IMR-90 (cell line): ENCODE results near the gene CCDC141. TPM values are rescaled to one million over a fixed set of nuclear protein-coding genes. Genes with fewer than 3 reads are reported as not detected.

Experiments used
- ATAC-seq: fragments of 200-7000 bp; cut with Tn5 transposase; 2 replicates; pipeline ENCODE4 v1.9.1; 2020; ENCODE audit warnings: low read depth, mild to moderate bottlenecking, moderate library complexity
- BruUV-seq: library from RNA; stranded (reverse); fragments of 400-500 nt; replicated peaks from 2 replicates; lab custom pipeline; 2021; lab: Mats Ljungman, UMichigan
- CTCF ChIA-PET: fragments of 300-600 bp; formaldehyde crosslinking; extraction: SDS; loops from one replicate; lab custom pipeline; 2021; ENCODE audit warnings: antibody characterized with exemption; lab: Yijun Ruan, JAX
- POLR2A ChIA-PET: fragments of 300-600 bp; sonication (Branson Sonifier 250); formaldehyde crosslinking; loops from one replicate; lab custom pipeline; 2022; ENCODE audit warnings: antibody characterized with exemption; ENCODE audit not compliant: unreplicated experiment; lab: Charles Lee
- DNase-seq: peaks from one replicate; pipeline ENCODE4 v3.0.0; 2013
- H2AFZ ChIP-seq: replicated peaks from 2 replicates; pipeline ENCODE3; 2013; ENCODE audit warnings: low read length, mild to moderate bottlenecking; ENCODE audit not compliant: poor library complexity
- H2AK5ac ChIP-seq: 2 replicates; pipeline ENCODE4 v1.6.1; 2013; ENCODE audit warnings: low read depth, low read length, inconsistent platforms
- H2AK9ac ChIP-seq: replicated peaks from 2 replicates; pipeline ENCODE3; 2013; ENCODE audit warnings: mild to moderate bottlenecking, low read depth, low read length, moderate library complexity; ENCODE audit not compliant: poor library complexity
- H2BK120ac ChIP-seq: 2 replicates; pipeline ENCODE4 v1.6.1; 2013; ENCODE audit warnings: low read depth, low read length, inconsistent platforms
- H2BK15ac ChIP-seq: 3 replicates; pipeline ENCODE4 v1.6.1; 2013; ENCODE audit warnings: low read depth, low read length, inconsistent platforms
- H2BK20ac ChIP-seq: 2 replicates; pipeline ENCODE4 v1.6.1; 2013; ENCODE audit warnings: low read depth, mild to moderate bottlenecking, inconsistent platforms, low read length, moderate library complexity
- H2BK5ac ChIP-seq: 2 replicates; pipeline ENCODE4 v1.6.1; 2013; ENCODE audit warnings: mild to moderate bottlenecking, low read depth, low read length, inconsistent platforms; ENCODE audit not compliant: poor library complexity, severe bottlenecking
- H3K14ac ChIP-seq: replicated peaks from 2 replicates; pipeline ENCODE4 v1.6.1; 2013; ENCODE audit warnings: low read depth, low read length, inconsistent platforms
- H3K18ac ChIP-seq: 2 replicates; pipeline ENCODE4 v1.6.1; 2013; ENCODE audit warnings: low read depth, low read length, control low read depth
- H3K23ac ChIP-seq: 2 replicates; pipeline ENCODE4 v1.6.1; 2013; ENCODE audit warnings: low read depth, low read length, inconsistent platforms
- H3K27ac ChIP-seq: 2 replicates; pipeline ENCODE4 v1.5.1; 2013; ENCODE audit warnings: mild to moderate bottlenecking, control low read depth, low read length; ENCODE audit not compliant: insufficient read depth
- H3K27me3 ChIP-seq: 2 replicates; pipeline ENCODE4 v1.6.1; 2013; ENCODE audit warnings: low read length; ENCODE audit not compliant: control insufficient read depth, insufficient read depth
- H3K36me3 ChIP-seq: 2 replicates; pipeline ENCODE4 v1.6.1; 2013; ENCODE audit warnings: low read length, mixed read lengths; ENCODE audit not compliant: control insufficient read depth, insufficient read depth
- H3K4ac ChIP-seq: 2 replicates; pipeline ENCODE4 v1.6.1; 2013; ENCODE audit warnings: low read depth, low read length, inconsistent platforms
- H3K4me1 ChIP-seq: 2 replicates; pipeline ENCODE4 v1.6.1; 2013; ENCODE audit warnings: low read length, mixed read lengths; ENCODE audit not compliant: control insufficient read depth, insufficient read depth
- H3K4me2 ChIP-seq: 2 replicates; pipeline ENCODE4 v1.6.1; 2013; ENCODE audit warnings: low read depth, mild to moderate bottlenecking, control low read depth, low read length, moderate library complexity
- H3K4me3 ChIP-seq: 2 replicates; pipeline ENCODE4 v1.5.1; 2013; ENCODE audit warnings: low read depth, mild to moderate bottlenecking, control low read depth, low read length, moderate library complexity; ENCODE audit not compliant: insufficient read depth
- H3K56ac ChIP-seq: 2 replicates; pipeline ENCODE4 v1.6.1; 2013; ENCODE audit warnings: low read length, inconsistent platforms; ENCODE audit not compliant: insufficient read depth; ENCODE audit errors: extremely low read depth
- H3K79me1 ChIP-seq, 2 experiments: 2 replicates each; pipeline ENCODE4 v1.6.1; 2013; ENCODE audit warnings: low read length in 2 of 2, inconsistent platforms in 1 of 2, low read depth in 1 of 2
- H3K9ac ChIP-seq: 2 replicates; pipeline ENCODE4 v1.6.1; 2013; ENCODE audit warnings: low read depth, low read length, control low read depth
- H3K9me1 ChIP-seq: 2 replicates; pipeline ENCODE4 v1.6.1; 2013; ENCODE audit warnings: low read length, inconsistent platforms; ENCODE audit not compliant: insufficient read depth
- H3K9me3 ChIP-seq: 2 replicates; pipeline ENCODE4 v1.6.1; 2013; ENCODE audit warnings: low read length; ENCODE audit not compliant: control insufficient read depth, insufficient read depth
- H4K20me1 ChIP-seq: 2 replicates; pipeline ENCODE4 v1.6.1; 2013; ENCODE audit warnings: low read length, inconsistent platforms; ENCODE audit not compliant: insufficient read depth
- H4K5ac ChIP-seq: 2 replicates; pipeline ENCODE4 v1.6.1; 2013; ENCODE audit warnings: mild to moderate bottlenecking, low read depth, low read length, control low read depth
- H4K8ac ChIP-seq, 2 experiments: 2 replicates each; pipeline ENCODE4 v1.6.1; 2013; ENCODE audit warnings: low read depth in 2 of 2, low read length in 2 of 2, control low read depth in 1 of 2, inconsistent platforms in 1 of 2
- H4K91ac ChIP-seq: 2 replicates; pipeline ENCODE4 v1.6.1; 2013; ENCODE audit warnings: low read depth, low read length, inconsistent platforms; ENCODE audit not compliant: insufficient read depth
- BHLHE40 ChIP-seq: fragments of 150-350 bp; IDR thresholded peaks from 2 replicates; pipeline ENCODE4 v1.6.1; 2016; ENCODE audit warnings: mild to moderate bottlenecking, low read depth, low read length
- CEBPB ChIP-seq: IDR thresholded peaks from 2 replicates; pipeline ENCODE4 v1.6.1; 2012; ENCODE audit warnings: low read depth, low read length, improper control_type of control experiment
- CHD1 ChIP-seq: IDR thresholded peaks from 2 replicates; pipeline ENCODE4 v1.6.1; 2012; ENCODE audit warnings: low read depth, low read length, improper control_type of control experiment
- FOS ChIP-seq: fragments of 150-350 bp; IDR thresholded peaks from 2 replicates; pipeline ENCODE4 v1.6.1; 2016; ENCODE audit warnings: low read depth, low read length
- MAFK ChIP-seq: IDR thresholded peaks from 2 replicates; pipeline ENCODE4 v1.6.1; 2012; ENCODE audit warnings: low read depth, low read length, improper control_type of control experiment
- MAZ ChIP-seq: IDR thresholded peaks from 2 replicates; pipeline ENCODE4 v1.6.1; 2012; ENCODE audit warnings: low read depth, mild to moderate bottlenecking, low read length, improper control_type of control experiment, moderate library complexity, borderline replicate concordance
- MXI1 ChIP-seq: IDR thresholded peaks from 2 replicates; pipeline ENCODE4 v1.6.1; 2012; ENCODE audit warnings: low read depth, mild to moderate bottlenecking, low read length, moderate library complexity, borderline replicate concordance
- NFE2L2 ChIP-seq: fragments of 150-350 bp; IDR thresholded peaks from 2 replicates; pipeline ENCODE4 v1.6.1; 2016; ENCODE audit warnings: low read depth, mild to moderate bottlenecking, low read length
- POLR2A ChIP-seq: IDR thresholded peaks from 2 replicates; pipeline ENCODE4 v1.6.1; 2012; ENCODE audit warnings: mild to moderate bottlenecking, low read depth, low read length
- RAD21 ChIP-seq: IDR thresholded peaks from 2 replicates; pipeline ENCODE4 v1.6.1; 2012; ENCODE audit warnings: low read length, improper control_type of control experiment
- RCOR1 ChIP-seq: IDR thresholded peaks from 2 replicates; pipeline ENCODE4 v1.6.1; 2012; ENCODE audit warnings: mild to moderate bottlenecking, low read length, improper control_type of control experiment; ENCODE audit not compliant: insufficient replicate concordance
- RFX5 ChIP-seq: IDR thresholded peaks from 2 replicates; pipeline ENCODE4 v1.8.0; 2012; ENCODE audit warnings: low read depth, mild to moderate bottlenecking, low read length, moderate library complexity
- SMC3 ChIP-seq: fragments of 150-350 bp; IDR thresholded peaks from 2 replicates; pipeline ENCODE4 v1.6.1; 2016; ENCODE audit warnings: low read depth, mild to moderate bottlenecking, antibody characterized with exemption, low read length, moderate library complexity
- USF2 ChIP-seq: fragments of 150-350 bp; IDR thresholded peaks from 2 replicates; pipeline ENCODE4 v1.6.1; 2017; ENCODE audit warnings: mild to moderate bottlenecking, antibody characterized with exemption, low read length, low read depth
- WGBS, 2 experiments: methylation state at CpG; one replicate each; pipeline versions ENCODE4 v1.1.5 to v1.1.7; 2013; ENCODE audit warnings: missing lambda C conversion rate in 2 of 2; ENCODE audit not compliant: insufficient read length in 1 of 2; ENCODE audit errors: extremely low coverage in 2 of 2; 5-methylcytosine and 5-hydroxymethylcytosine counted together
- dilution Hi-C: fragments of 300-500 bp; cut with HindIII; formaldehyde crosslinking; loops from one replicate; pipeline ENCODE4 v1.14.3; 2018; ENCODE audit warnings: low sequenced_read_pairs; ENCODE audit not compliant: unreplicated experiment
- in situ Hi-C: fragments of 300-500 bp; cut with MboI; formaldehyde crosslinking; loops from 3 replicates; pipeline ENCODE4 v1.14.3; 2019; ENCODE audit warnings: low sequenced_read_pairs, inconsistent platforms, mixed read lengths
- intact Hi-C: fragments of 100-400 bp; cut with micrococcal nuclease; formaldehyde crosslinking; loops from 2 replicates; pipeline ENCODE4 v1.10.0; 2022
- polyA plus RNA-seq, 3 experiments: library from polyadenylated mRNA; depleted of rRNA; stranded (reverse); fragments of >200 nt; gene quantifications; 2 replicates each; pipeline ENCODE4 v1.2.3, GENCODE V29; 2012; ENCODE audit warnings: low replicate concordance in 1 of 3
- total RNA-seq: library from RNA; depleted of rRNA; stranded (reverse); fragments of >200 nt; gene quantifications from 2 replicates; pipeline ENCODE4 v1.2.3, GENCODE V29; 2012

Gene CCDC141
- total and polyA plus RNA-seq, 2 of the 4 experiments (the other 2 are of a cell fraction) = not detected

- H3K4me2 ChIP-seq = no peak overlapping the region
- intact Hi-C loops = loop anchor here (10.0 kb wide), 1 partner anchor 798 kb away; the partner anchor contains the start of gene RBM45
- CTCF ChIA-PET = interaction anchor here (1.1 to 1.3 kb wide), 3 partner anchors 14 to 151 kb away, joined by 3 to 5 read pairs (median 4); no protein-coding TSS in a partner anchor
These were observed 136.9 kb downstream of the CCDC141 start for GRCh38 chr2:178913049-178913441.

More at GRCh38 chr2:178913049-178913441, 136.9 kb downstream of the CCDC141 start:
- H3K23ac ChIP-seq = no peak overlapping the region
- TF ChIP-seq USF2 = no peak
- TF ChIP-seq MAFK = no peak
- TF ChIP-seq CEBPB = no peak
- no peak for TF ChIP-seq BHLHE40
- no peak for TF ChIP-seq RAD21
- no peak for TF ChIP-seq SMC3
- TF ChIP-seq RCOR1 = no peak
- no peak for TF ChIP-seq MXI1
- TF ChIP-seq POLR2A = no peak
- TF ChIP-seq MAZ = no peak
- TF ChIP-seq CHD1 = no peak
- TF ChIP-seq FOS = no peak
- no peak for TF ChIP-seq NFE2L2
- no peak for TF ChIP-seq RFX5
- BruUV-seq = no TSS peak
- in situ Hi-C loops (loop anchor here (10.0 kb wide), 1 partner anchor 118 kb away; no protein-coding TSS in a partner anchor), dilution Hi-C loops (no loop called here)
- H3K36me3 ChIP-seq = no peaks in the 10 kb centered on the region
- H3K27ac ChIP-seq = no peak overlapping the region
- no peak overlapping the region for H3K14ac ChIP-seq
- no peak overlapping the region for H3K9ac ChIP-seq
- no peaks in the 10 kb centered on the region for H4K20me1 ChIP-seq
- H2AFZ ChIP-seq = peak overlapping the region; percentile 11
- H2AK5ac ChIP-seq = no peak overlapping the region
- ATAC-seq (no peak), DNase-seq (no peak)
- no peak overlapping the region for H3K4me3 ChIP-seq
- H3K18ac ChIP-seq = no peak overlapping the region
- no peak overlapping the region for H3K56ac ChIP-seq
- H4K8ac ChIP-seq = no peak overlapping the region
- H3K79me1 ChIP-seq = no peaks in the 10 kb centered on the region
- no peak overlapping the region for H2BK120ac ChIP-seq
- H3K9me1 ChIP-seq = no peaks in the 10 kb centered on the region
- H2AK9ac ChIP-seq = peak overlapping the region; percentile 72
- H3K4me1 ChIP-seq = no peaks in the 10 kb centered on the region
- no peak overlapping the region for H2BK15ac ChIP-seq
- H3K27me3 ChIP-seq = peaks cover under 1% of the 10 kb centered on the region
- H2BK20ac ChIP-seq = no peak overlapping the region
- no peak overlapping the region for H4K91ac ChIP-seq
- H3K9me3 ChIP-seq = no peaks in the 10 kb centered on the region
- no peak overlapping the region for H4K5ac ChIP-seq
- H2BK5ac ChIP-seq = no peak overlapping the region
- WGBS, 2 experiments = no CpG with 5 or more reads among the region's 1 CpG
- no peak overlapping the region for H3K4ac ChIP-seq
- POLR2A ChIA-PET = no interaction called here
